HG02885 (cell line): ENCODE data around the gene ITGAE.
"Not testable (repeated sequence)": the region's sequence is repeated elsewhere in the genome, so short reads cannot be mapped to it uniquely, and the experiment has no call there.

Experiments used
- ATAC-seq: cut with Tn5 transposase; IDR thresholded peaks from one replicate; pipeline ENCODE4 v1.9.1; 2021; ENCODE audit warnings: mild to moderate bottlenecking; ENCODE audit not compliant: unreplicated experiment, poor library complexity

Gene ITGAE, protein sequence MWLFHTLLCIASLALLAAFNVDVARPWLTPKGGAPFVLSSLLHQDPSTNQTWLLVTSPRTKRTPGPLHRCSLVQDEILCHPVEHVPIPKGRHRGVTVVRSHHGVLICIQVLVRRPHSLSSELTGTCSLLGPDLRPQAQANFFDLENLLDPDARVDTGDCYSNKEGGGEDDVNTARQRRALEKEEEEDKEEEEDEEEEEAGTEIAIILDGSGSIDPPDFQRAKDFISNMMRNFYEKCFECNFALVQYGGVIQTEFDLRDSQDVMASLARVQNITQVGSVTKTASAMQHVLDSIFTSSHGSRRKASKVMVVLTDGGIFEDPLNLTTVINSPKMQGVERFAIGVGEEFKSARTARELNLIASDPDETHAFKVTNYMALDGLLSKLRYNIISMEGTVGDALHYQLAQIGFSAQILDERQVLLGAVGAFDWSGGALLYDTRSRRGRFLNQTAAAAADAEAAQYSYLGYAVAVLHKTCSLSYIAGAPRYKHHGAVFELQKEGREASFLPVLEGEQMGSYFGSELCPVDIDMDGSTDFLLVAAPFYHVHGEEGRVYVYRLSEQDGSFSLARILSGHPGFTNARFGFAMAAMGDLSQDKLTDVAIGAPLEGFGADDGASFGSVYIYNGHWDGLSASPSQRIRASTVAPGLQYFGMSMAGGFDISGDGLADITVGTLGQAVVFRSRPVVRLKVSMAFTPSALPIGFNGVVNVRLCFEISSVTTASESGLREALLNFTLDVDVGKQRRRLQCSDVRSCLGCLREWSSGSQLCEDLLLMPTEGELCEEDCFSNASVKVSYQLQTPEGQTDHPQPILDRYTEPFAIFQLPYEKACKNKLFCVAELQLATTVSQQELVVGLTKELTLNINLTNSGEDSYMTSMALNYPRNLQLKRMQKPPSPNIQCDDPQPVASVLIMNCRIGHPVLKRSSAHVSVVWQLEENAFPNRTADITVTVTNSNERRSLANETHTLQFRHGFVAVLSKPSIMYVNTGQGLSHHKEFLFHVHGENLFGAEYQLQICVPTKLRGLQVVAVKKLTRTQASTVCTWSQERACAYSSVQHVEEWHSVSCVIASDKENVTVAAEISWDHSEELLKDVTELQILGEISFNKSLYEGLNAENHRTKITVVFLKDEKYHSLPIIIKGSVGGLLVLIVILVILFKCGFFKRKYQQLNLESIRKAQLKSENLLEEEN

DNA sequence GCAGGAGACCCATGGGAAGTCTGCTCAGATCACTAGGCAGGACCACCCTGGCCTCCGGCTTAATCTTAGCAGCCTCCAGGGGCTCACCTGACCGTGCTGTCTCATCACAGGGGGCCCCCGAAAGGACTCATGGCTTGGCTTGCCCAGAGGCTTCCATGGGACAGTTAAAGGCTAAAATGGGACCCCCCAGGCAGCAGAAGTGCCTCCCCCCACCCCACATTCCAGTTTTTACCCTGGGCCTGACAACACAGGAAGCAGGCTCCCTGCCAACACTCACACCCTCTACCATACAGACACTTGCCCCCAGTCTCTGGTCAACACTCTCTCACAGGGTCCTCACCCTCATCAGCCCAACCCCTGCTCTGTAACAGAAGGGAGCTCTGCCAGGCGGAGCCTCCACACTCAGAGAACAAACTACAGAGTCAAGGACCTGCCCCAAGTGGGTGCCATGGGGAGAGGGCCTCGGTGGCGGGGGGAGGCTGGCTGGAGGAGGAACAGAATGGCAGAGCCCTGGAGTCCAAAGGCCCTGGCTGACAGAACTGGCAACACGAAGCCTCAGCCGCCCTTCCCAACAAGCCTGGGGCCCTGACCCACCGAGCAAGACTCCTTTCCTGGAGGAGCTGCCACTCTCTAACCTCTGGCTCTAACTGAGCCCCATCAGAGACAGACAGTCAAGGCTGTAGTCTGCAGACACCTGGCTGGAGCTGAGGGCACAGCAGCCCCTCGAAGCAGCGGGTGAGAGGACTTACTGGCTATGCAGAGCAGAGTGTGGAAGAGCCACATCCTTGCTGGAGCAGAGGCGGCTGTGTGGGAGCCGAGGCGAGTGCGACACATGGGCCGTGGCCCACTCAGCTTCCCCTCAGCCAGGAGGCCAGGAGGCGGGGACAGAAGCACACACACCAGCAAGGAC is at the start of gene ITGAE:
Gene ITGAE, minus strand, starts transcription at position 827 of the 910 bp plus-strand sequence. Its CDS starts 44 bp downstream, at position 783.
- no peak for ATAC-seq

DNA sequence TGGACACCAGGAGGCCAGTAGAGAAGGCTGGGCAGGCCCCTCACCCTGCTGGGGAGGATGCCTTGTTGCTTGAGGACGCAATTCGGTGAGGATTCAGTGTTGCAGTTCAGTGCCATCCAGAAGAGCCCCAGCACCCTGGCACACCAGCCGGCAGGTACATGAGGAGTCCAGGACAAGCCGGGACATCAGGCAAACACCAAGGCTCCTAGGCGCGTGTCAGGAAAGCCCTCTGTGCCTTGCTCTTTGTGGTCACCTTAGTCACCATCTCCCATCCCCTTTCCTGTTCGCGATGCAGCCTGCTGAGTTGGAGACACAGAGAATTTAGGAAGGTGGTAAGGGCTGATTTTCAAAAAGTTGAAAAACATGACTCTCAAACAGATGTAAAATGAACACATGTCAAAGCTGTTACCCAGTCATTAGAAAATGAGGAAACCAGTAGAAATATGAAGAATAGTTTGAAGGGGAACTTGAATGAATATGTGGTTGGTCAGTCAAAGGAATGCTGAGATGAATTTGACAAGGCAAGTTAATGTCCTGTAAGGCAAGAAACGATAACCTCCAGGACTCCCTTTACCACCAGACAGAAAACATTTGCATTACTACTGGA is 47.3 kb upstream of the ITGAE start:
- ATAC-seq = no peak

DNA sequence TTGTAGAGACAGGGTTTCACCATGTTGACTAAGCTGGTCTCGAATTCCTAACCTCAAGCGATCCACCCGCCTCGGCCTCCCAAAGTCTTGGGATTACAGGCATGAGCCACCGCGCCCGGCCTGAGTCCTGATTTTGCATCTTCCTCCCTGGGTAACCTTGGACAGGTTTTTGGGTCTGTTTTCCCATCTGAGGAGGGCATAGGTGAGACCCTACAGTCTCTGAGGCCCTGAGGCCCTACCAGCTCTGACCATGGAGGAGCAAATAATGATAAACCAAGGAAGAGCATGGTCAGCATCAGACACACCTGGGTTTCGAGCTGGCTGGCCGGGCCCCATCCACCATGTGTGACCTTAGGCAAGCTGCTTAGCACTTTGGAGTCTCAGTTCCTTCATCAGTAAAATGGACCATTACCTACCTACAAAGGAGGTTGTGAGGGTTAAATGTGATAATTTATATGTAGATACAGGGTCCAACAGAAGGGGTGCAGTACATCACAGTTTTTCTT is 46.2 kb upstream of the ITGAE start:
- ATAC-seq = no peak

DNA sequence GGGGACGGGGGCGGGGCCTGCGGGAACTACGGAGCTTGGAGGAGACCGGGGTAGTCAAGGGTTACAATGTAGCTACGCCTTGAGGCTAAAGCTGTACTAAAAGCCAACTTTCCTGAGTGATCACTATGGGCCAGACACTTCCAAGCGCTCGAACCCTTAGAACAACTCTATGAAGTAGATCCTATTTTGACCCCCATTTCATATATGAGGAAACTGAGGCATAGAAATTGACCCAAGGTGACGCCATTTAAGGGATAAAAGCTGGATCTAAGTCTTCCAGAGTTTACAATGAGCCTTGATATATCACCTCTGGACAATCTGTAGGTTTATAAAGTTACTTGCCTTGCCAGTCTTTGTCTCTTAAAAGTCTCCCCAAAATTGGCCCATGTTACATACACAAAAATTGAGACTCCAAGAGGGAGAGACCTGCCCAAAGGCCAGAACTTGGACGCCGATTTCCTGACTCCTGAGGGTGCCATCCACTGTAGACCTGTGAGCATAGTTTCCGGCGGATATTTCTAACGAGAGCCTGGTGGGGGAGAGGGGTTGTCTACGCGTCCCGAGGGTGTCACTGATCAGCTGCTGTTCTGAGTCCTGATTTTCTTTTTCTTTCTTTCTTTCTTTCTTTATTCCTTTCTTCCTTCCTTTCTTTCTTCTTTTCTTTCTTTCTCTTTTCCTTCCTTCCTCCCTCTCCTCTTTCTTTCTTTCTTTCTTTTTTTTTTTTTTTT is 45.6 kb upstream of the ITGAE start:
- no peak for ATAC-seq

DNA sequence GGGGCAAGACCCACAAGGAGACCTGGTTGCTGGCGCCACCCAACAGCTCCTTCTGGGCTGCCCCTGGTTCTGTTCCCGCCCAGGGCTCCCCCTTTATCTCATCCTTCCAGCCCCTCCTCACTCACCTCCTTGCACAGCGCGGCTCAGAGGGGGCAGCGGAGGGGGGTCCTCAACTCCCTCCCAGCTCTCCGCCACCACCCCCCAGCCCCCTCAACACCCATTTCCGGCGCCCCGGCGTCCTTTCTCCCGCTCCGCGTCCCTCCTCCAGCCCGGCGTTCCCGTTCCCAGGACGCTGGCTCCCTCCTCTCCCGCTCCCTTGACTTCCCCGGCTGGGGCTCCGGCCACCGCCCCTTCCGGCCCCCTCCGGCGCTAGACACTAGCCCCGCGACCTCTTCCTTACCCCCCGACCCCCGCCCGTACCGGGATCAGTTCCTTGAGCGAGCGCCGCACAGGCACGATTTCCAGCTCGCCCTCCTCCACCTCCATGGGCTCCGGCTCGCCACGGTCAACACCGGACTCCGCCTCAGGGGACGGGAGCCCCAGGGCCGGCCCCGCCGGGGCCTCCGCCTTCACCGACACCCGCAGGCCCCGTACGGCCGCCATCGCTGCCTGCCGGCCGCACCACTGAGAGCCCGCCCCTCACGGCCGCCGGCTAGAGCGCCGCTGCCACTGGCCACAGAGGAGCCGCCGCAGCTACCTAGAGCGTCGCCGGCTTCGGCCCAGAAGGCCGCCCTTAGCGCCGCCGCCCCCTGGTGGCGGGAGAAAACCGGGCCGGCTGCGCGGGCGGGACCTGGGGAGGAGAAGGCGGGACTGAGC is 44.8 kb upstream of the ITGAE start, which contains the start of gene NCBP3:
Gene NCBP3, minus strand, starts transcription at position 626 of the 816 bp plus-strand sequence. Its CDS starts 23 bp downstream, at position 603.
- peak; percentile 97 for ATAC-seq

DNA sequence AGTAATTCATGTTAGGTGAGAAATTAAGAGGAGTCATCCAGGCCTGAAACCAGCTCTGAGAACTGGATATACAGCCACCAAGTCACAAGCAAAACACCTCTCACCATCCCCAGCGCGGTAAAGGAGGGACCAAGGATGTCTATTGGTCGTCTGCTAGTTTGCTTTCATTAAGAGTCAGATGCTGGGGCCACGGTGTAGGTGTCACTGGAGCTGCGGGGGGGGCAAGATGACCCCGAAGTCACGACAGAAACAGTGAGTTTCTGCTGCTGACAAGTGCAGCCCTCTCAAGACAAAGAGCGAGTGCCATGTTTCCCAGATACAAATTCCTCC is 44.3 kb upstream of the ITGAE start:
- ATAC-seq = peak; percentile 20

DNA sequence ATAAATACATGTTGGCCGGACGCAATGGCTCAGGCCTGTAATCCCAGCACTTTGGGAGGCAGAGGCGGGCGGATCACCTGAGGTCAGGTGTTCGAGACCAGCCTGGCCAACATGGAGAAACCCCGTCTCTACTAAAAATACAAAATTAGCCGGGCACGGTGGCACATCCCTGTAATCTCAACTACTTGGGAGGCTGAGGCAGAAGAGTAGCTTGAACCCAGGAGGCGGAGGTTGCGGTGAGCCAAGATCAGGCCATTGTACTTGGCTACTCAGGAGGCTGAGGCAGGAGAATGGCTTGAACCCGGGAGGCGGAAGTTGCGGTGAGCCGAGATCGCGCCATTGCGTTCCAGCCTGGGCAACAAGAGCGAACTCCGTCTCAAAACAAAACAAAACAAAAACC is 43.6 kb upstream of the ITGAE start:
- not testable (repeated sequence) for ATAC-seq

DNA sequence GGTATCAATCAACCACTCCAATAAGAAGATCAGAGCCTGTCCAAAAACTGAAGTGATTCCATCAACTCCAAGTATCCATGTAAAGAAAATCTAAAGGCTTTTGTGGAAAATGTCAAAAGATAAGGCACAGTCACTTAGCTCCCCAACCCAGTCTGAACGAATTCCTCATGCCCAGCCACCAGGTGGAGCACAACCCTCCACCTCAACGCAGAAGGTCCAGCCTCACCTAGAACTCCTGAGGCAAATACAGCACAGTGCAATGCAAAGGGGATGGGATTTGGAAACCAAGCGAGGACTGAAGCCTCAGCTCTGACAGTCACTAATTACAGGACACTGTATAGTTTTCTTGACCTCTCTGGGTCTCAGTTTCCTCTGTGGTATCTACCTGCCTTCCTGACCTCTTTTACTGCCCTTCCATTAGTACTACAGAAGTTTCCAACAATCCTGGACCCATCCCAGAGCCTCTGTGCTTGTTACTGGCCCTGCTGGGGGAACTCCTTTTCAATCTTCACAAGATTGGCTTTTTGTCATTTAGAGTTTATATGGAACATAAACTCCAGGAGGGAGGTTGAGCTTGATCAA is 43.0 kb upstream of the ITGAE start:
- ATAC-seq = no peak

DNA sequence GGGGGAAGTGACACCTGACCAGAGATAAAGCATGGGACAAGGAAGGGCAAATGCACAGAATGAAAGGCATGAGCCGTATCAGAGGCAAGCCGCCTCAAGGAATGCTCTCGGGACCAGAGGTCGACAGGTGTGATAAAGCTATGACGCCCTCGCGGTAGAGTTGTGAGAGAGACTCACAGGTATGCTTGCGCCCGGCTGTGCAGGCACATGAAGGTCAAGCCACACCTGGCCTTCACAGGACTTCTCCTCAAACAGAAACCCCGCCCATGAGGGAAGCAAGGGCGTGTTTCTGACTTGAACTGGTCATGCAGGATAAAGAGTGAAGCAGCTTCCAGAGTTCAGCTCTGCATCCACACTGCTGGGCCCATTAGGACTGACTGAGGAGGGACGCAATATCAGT is 37.2 kb upstream of the ITGAE start:
- ATAC-seq = no peak

DNA sequence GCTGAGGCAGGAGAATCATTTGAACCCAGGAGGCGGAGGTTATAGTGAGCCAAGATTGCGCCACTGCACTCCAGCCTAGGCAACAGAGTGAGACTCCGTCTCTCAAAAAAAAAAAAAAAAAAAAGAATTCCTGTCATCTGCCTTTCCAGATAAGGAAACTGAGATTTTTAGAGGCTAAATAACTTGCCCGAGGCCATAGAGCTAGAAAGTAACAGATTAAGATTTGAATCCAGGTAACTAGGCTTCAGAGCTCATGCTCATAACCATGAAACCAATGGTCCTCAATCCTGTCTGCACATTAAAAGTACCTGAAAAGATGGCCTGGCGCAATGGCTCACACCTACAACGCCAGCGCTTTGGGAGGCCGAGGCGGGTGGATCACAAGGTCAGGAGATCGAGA is 35.6 kb upstream of the ITGAE start:
- ATAC-seq = no peak

DNA sequence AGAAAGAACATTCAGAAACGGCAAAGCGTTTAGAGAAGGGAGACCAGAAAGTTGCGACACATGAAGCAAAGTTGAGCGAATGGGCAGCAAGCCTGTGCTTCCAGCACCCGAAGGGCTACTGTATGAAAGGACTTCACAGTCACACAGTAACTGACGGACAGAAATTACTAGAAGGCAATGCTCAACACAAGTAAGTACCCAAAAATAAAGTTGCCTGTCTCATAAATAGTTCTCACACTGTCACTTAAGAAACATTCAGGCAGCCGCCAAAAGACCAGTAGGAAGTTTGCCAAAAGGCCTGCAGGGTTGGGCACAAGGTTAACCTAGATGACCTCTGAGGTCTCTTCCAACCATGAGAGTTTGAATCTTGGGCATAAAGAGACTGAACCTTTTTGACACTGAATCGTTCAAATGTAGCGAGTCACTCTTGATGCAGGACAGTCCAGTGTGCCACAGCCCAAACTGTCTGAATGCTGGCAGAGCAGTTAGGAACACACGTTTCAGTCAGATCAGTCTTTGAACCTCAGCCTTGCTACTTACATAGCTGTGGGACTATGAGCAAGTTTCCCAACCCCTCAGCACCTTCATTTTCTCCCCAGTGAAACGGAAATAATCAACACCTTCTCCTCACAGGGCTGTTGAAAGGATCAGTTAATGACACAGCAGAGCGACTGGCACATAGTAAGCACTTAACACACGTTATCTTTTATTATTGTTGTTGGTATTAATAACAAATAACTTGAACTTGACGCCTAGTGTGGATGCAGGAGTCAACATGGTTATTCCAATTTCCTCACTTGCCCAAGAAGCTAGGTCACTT is 34.6 kb upstream of the ITGAE start:
- no peak for ATAC-seq

DNA sequence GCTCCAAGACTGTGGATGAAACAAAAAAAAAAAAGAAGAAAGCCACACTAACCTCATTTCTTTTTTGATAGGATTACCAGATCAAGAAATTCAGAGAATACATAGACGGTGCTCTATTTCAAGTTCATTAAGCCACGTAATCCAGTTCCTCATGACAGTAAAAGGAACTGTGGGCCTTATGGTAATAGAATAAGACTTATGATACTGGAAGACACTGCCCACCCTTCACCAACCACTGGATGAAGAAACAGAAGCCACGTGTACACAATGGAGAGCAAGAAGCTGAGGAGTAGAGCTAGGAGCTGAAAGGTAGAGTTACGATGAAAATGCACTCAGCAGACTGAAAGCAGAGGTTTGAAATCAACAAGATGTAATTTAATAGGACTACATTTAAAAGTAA is 33.8 kb upstream of the ITGAE start:
- ATAC-seq = no peak

DNA sequence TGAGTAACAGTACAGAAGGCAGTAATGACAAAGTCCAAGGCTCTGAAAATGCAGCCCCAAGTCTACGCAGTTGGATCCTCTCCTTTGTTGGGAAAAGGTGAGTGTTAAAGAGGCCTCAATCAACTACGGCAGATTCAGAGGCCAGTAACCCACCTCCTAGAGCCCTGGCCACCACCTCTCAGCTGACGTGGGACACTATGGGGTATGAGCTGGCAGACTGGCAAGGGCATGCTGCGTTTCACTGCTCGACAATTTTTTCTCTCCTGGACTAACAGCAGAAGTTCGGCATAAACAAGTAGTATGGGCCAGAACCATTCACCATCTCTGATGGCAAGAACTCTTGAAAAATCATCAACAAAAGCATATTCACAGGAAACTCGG is 27.9 kb upstream of the ITGAE start:
- ATAC-seq = no peak

DNA sequence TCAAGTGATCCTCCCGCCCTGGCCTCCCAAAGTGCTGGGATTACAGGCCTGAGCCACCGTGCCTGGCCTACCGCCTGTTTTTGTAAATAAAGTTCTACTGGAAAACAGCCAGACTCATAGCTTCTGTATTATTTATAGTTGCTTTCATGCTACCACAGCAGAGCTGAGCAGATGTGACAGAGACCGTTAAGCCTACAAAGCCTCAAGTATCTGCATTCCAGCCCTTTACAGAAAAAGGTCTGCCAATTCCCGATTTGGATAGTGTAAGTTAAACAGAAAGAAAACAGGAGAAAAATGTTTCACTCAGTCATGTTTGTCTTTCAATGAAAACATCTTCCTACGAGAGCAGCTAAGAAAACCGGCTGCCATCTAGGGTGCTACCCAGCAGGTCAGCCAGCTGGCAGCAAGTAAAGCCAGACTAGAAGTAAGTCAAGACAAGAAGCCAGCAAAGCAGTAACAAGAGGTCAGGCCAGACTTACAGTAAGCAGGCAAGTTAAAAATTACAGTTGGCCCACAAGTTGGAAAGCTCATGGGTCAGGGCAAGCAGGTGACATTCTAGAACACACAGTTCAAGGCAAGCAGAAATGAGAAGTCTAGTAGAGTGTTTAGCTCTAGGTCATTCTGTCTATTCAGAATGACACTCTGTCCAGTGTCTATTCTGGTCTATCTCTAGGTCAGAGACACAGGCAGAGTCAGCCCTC is 27.3 kb upstream of the ITGAE start:
- no peak for ATAC-seq

DNA sequence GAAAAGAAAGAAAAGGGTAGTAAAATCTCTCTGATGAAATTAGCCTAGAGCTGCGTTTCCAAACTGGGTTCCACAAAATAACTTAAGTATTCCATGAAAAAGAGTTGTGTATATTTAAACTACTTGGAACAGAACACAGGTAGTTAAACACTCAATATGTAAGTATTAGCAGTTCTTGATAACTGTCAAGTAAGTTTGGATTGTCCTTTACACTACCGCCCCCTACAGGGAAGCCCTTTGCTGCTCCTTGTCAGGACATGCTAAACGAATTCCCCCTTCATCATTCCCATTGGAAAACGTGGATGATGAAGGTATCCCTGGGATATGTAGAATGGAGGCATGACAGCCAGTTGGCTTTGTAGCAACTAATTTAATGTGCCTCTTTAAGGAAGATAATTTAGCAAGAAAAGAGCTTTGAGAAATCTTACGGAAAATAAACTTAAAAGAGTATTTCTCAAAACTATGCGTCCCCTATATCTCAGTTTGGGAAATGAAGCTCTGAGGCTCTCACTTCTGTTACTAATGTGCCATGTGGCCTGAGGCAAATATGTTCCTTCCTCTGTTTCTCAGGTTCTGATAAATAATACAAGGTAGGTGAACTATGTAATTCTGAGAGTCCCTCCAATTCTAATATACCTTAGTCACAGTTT is 26.3 kb upstream of the ITGAE start:
- no peak for ATAC-seq

DNA sequence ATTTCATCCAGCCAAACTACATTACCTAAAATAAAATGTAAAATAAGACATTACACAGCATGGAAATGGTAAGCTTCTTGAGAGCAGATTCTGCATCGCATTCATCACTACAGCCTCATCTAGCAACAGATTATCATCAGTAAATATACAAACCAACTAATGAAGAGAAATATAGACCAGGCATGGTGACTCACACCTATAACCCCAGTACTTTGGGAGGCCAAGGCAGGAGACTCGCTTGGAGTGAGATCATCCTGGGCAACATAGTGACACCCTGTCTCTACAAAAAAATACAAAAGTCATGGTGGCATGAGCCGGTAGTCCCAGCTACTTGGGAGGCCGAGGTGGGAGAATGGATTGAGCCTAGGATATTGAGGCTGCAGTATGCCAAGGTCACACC is 25.2 kb upstream of the ITGAE start:
- no peak for ATAC-seq
